Motor neuron (in vitro differentiated cells): ENCODE measurements around the gene PTPRD. TPM values are rescaled to one million over a fixed set of nuclear protein-coding genes. Genes with fewer than 3 reads are reported as not detected.

Source experiments
- ATAC-seq, 8 experiments: fragments of 200-7000 bp; cut with Tn5 transposase; replicated peaks in 6 of 8; 2 replicates each; pipeline ENCODE4 v1.8.0; 2021; ENCODE audit warnings: mild to moderate bottlenecking in 8 of 8, moderate library complexity in 8 of 8
- H3K27ac ChIP-seq, 2 donors: fragments of 250-450 bp; sonication (Bioruptor Pico); 2 replicates each; pipeline ENCODE4 v1.9.0; 2021; ENCODE audit warnings: antibody characterized with exemption in 2 of 2, mild to moderate bottlenecking in 2 of 2, moderate library complexity in 1 of 2
- H3K4me1 ChIP-seq, 2 donors: fragments of 250-450 bp; sonication (Bioruptor Pico); replicated peaks in 1 of 2; 2 replicates each; pipeline ENCODE4 v1.6.1; 2021; ENCODE audit warnings: antibody characterized with exemption in 2 of 2, mild to moderate bottlenecking in 2 of 2, moderate library complexity in 1 of 2
- H3K4me3 ChIP-seq, 5 donors: fragments of 250-450 bp; sonication (Bioruptor Pico); 2 replicates each; pipeline ENCODE4 v1.9.0; 2021; ENCODE audit warnings: antibody characterized with exemption in 5 of 5, mild to moderate bottlenecking in 5 of 5, moderate library complexity in 4 of 5
- WGBS, 10 experiments: fragments of 450-650 bp; shearing (Covaris generic); methylation state at CpG; one replicate each; pipeline ENCODE4 v1.0.0; 2022; 5-methylcytosine and 5-hydroxymethylcytosine counted together
- in situ Hi-C, 9 experiments: fragments of 400-800 bp; cut with MboI; loops; one replicate each; pipeline ENCODE4 v1.15.0; 2021; ENCODE audit warnings: low sequenced_read_pairs in 9 of 9, low pct_unique_long_range_greater_than_20kb in 2 of 9; ENCODE audit not compliant: unreplicated experiment in 9 of 9
- total RNA-seq, 8 experiments: library from RNA; unstranded; fragments of 300-600 nt; gene quantifications; 2 replicates each; pipeline versions ENCODE4 v1.2.3 to v1.2.4, GENCODE V29; 2022

PTPRD gene
- total RNA-seq, 8 experiments from 2014 or later, result 0.15 to 175 (median 72.8) TPM

- in situ Hi-C loops, result loop anchor here in 2 of 9 experiments (25.0 kb wide), 1 partner anchor 108 kb away; no protein-coding TSS in a partner anchor
- H3K4me1 ChIP-seq, result no peaks in the 10 kb centered on the region
- no peak for ATAC-seq
- WGBS, 10 experiments, result 0 to 100% (median 91%) methylated on average over 1 of the region's 1 CpG; no CpG with 5 or more reads in 2 of the 10 experiments
- no peak overlapping the region for H3K27ac ChIP-seq
- H3K4me3 ChIP-seq, result no peak overlapping the region
These were observed 408.5 kb downstream of the PTPRD start for GRCh38 chr9:10204276-10204675.

DNA sequence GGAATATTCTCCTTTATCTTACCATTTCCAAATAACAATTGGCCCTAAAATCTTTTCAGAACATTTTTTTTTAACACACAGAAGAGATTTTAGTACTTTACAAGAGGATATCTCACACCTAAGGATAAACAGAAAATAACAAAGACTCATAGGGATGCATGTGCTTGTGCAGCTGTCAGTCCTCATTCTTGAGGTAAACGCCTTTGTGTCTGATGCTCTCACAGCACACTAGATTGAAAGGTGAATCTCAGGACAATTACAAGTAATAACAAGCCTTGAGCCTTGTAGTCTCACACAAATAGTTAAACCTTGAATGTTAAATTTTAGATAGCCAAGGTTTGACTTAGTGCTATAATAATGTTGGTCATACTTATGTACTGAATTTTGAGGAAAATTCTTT is 439.2 kb downstream of the PTPRD start:
- H3K4me3 ChIP-seq, result no peak overlapping the region
- peaks cover 0 to 10% of the 10 kb centered on the region in 2 donors for H3K4me1 ChIP-seq
- ATAC-seq, result peak in 1 of 8 experiments; percentile 14
- in situ Hi-C loops, result no loop called here
- no peak overlapping the region for H3K27ac ChIP-seq
- 0 to 88% (median 67%) methylated on average over 1 of the region's 1 CpG; no CpG with 5 or more reads in 3 of the 10 experiments for WGBS, 10 experiments

- peaks cover 0 to 10% of the 10 kb centered on the region in 2 donors for H3K4me1 ChIP-seq
- no peak overlapping the region for H3K4me3 ChIP-seq
- H3K27ac ChIP-seq, result no peak overlapping the region
- WGBS, 10 experiments, result 0 to 89% (median 61%) methylated on average over 1 to 2 of the region's 2 CpGs
- ATAC-seq, result no peak
- in situ Hi-C loops, result no loop called here
These were observed 440.3 kb downstream of the PTPRD start for GRCh38 chr9:10172476-10172875.

- 0 to 83% (median 8%) methylated on average over 1 of the region's 1 CpG; no CpG with 5 or more reads in 1 of the 10 experiments for WGBS, 10 experiments
- H3K4me3 ChIP-seq, result no peak overlapping the region
- peak in 1 of 8 experiments; percentile 83 for ATAC-seq
- H3K27ac ChIP-seq, result no peak overlapping the region
- in situ Hi-C loops, result no loop called here
- peaks cover 0 to 6% of the 10 kb centered on the region in 2 donors for H3K4me1 ChIP-seq
These were observed 444.6 kb downstream of the PTPRD start for GRCh38 chr9:10168241-10168640.

DNA sequence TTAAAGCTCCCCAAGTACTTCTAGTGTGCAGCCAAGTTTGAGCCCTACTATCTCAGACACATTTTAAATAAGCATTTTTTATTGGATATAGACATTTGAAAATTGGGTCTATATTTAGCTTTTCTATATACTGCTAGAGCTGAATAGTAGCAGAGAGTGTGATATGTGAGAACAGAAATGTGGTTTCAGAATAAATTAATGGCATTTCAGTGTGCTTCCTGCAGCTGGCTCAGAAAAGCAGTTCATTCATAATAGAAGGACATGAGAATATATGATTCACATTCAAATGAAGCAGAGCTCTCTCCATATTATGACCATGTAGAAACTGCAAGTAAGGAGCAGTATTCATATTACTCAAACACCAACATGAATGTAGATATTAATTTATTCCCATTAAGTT is 464.0 kb downstream of the PTPRD start:
- peaks cover 0 to 7% of the 10 kb centered on the region in 2 donors for H3K4me1 ChIP-seq
- in situ Hi-C loops, result no loop called here
- no peak overlapping the region for H3K27ac ChIP-seq
- no peak overlapping the region for H3K4me3 ChIP-seq
- ATAC-seq, result peak in 1 of 8 experiments; percentile 20

GRCh38 chr9:10146517-10147331 is 466.1 kb downstream of the PTPRD start:
- Histone ChIP-seq H3K27ac (no peak overlapping the region), H3K4me3 (no peak overlapping the region), H3K4me1 (peaks cover 0 to 7% of the 10 kb centered on the region in 2 donors)
- in situ Hi-C loops, result no loop called here
- ATAC-seq, result no peak
- 0 to 92% (median 61%) methylated on average over 1 to 8 of the region's 8 CpGs for WGBS, 10 experiments

DNA sequence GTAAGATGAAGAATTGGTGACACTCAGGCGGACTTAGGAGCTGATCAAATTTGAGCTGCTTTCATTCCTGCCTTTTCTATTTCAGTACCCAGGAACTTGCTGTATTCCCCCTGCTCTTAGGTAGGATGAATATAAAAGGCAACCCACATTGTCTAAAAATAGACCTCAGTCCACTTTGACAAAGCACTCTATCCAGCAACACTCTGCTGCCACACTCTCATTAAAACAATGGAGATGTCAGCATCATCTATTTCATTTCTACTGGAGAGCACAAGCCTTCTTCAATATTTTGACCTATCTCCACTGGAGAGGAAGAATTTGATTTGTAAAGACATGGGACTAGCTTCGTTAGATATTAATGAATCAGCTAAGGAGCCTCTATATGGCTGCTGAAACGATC is 468.4 kb downstream of the PTPRD start:
- Histone ChIP-seq H3K4me3 (no peak overlapping the region), H3K4me1 (peaks cover 0 to 7% of the 10 kb centered on the region in 2 donors), H3K27ac (no peak overlapping the region)
- in situ Hi-C loops, result no loop called here
- peak in 5 of 8 experiments; percentile 91 to 99 (median 98) for ATAC-seq
- 0 to 65% (median 36%) methylated on average over 2 to 3 of the region's 3 CpGs; no CpG with 5 or more reads in 2 of the 10 experiments for WGBS, 10 experiments

DNA sequence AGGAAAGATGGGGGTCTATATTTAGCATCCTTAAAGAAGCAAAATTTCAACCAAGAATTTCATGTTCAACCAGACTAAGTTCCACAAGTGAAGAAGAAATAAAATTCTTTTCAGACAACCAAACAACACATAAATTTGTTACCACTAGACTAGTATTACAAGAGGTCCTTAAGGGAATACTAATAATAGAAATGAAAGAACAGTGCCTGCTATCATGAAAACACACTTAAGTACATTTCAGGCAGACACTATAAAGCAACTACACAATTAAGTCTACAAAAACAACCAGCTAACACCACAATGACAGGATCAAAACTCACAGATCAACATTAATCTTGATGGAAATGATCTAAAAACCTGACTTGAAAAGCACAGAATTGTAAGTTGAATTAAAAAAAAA is 477.2 kb downstream of the PTPRD start:
- H3K27ac ChIP-seq, result no peak overlapping the region
- H3K4me1 ChIP-seq, result no peaks in the 10 kb centered on the region
- no peak overlapping the region for H3K4me3 ChIP-seq
- ATAC-seq, result no peak
- in situ Hi-C loops, result no loop called here

GRCh38 chr9:10134266-10134665 is 478.5 kb downstream of the PTPRD start:
- WGBS, 10 experiments, result 5 to 82% (median 56%) methylated on average over 3 to 4 of the region's 4 CpGs; no CpG with 5 or more reads in 4 of the 10 experiments
- no peak for ATAC-seq
- H3K4me3 ChIP-seq, result no peak overlapping the region
- no peak overlapping the region for H3K27ac ChIP-seq
- H3K4me1 ChIP-seq, result no peaks in the 10 kb centered on the region
- in situ Hi-C loops, result no loop called here

DNA sequence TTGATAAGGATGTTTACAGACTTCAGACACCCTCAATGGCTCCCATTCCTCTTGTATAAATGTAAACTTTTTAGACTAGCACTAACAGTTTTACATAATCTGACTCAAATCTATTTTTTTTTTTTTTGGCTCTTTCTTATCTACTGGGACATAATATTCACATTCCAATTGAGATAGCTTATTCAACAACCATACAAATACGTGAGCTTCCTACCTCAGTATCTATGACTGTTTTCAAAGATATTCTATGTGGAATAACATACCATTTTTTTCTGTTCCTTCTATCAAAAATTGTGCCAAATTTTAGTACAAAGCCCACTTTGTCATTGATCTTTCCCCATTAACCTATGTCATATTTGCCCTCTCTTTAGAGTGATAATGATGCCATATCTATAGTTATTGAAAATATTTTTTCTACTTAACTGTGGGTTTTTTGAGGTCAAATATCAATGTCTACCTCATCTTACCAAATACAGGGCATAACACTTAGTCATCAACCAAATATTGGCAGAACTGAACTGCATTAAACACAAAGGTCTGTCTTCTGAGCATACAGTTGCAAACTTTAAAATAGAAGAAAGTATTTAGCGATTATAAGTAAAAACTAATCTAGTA is 482.6 kb downstream of the PTPRD start:
- Histone ChIP-seq H3K27ac (no peak overlapping the region), H3K4me1 (no peaks in the 10 kb centered on the region), H3K4me3 (no peak overlapping the region)
- whole genome bisulfite sequencing, 10 experiments, result 4 to 100% (median 92%) methylated on average over 1 to 2 of the region's 2 CpGs; no CpG with 5 or more reads in 1 of the 10 experiments
- in situ Hi-C loops, result no loop called here
- no peak for ATAC-seq

- in situ Hi-C loops, result no loop called here
- WGBS, 10 experiments, result 13 to 100% (median 100%) methylated on average over 1 of the region's 1 CpG; no CpG with 5 or more reads in 6 of the 10 experiments
- Histone ChIP-seq H3K4me1 (no peaks in the 10 kb centered on the region), H3K27ac (no peak overlapping the region), H3K4me3 (no peak overlapping the region)
- ATAC-seq, result no peak
These were observed 484.9 kb downstream of the PTPRD start for GRCh38 chr9:10127867-10128266.

DNA sequence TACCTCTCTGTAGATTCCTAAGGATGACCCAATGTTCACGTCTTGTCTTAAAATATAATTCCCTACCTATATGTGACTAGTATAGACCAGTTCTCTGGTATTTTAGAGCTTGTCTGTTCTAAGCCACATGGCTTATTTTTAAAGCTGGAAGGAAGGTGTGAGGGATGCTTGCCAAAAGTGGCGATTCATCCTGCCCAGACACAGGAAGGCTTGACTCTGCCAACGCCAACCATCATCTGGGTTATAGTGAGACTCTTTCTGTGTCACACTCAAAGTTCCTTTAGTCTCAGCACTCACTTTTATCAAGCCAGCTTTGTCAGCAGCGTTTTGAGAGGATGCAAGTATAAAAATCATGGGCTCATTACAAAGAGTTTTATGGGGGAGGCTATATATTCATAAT is 500.0 kb downstream of the PTPRD start:
- ATAC-seq, result no peak
- 0 to 100% (median 65%) methylated on average over 1 to 4 of the region's 4 CpGs for WGBS, 10 experiments

DNA sequence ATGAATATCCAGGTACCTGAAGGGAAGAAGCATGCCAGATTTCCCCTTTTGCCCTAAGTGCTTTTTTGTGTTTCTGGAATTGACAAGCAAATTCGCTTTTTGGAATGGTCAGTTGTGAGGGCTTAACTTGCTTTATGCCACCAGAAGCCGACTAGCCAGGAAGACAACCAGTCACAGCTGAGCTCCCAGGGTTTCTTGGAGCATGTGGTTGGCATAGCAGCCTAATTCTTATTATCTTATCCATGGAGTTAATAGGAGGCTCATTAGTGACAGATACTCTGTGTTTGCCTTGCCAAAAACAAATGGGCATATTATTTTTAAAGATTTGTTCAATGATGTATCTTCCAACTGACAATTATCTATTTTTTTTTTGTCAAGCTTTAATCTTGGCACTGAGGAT is 500.7 kb downstream of the PTPRD start:
- in situ Hi-C loops, result no loop called here
- Histone ChIP-seq H3K4me1 (peaks cover 0 to 4% of the 10 kb centered on the region in 2 donors), H3K27ac (no peak overlapping the region), H3K4me3 (no peak overlapping the region)
- ATAC-seq, result peak in 1 of 8 experiments; percentile 20
- 0 to 100% (median 80%) methylated on average over 1 to 2 of the region's 2 CpGs; no CpG with 5 or more reads in 2 of the 10 experiments for WGBS, 10 experiments

More for the DNA sequence above, 500.0 kb downstream of the PTPRD start:
- Histone ChIP-seq H3K27ac (no peak overlapping the region), H3K4me1 (peaks cover 0 to 4% of the 10 kb centered on the region in 2 donors), H3K4me3 (no peak overlapping the region)
- in situ Hi-C loops, result no loop called here
